GM08714 (cell line): ENCODE data around the gene PDZD7.
"Not testable (repeated sequence)": the region's sequence is repeated elsewhere in the genome, so short reads cannot be mapped to it uniquely, and the experiment has no call there.

Experiments used
- H3K4me3 ChIP-seq: fragments of 200-500 bp; sonication (Bioruptor generic); 2 replicates; pipeline ENCODE4 v1.5.1; 2014; ENCODE audit warnings: mild to moderate bottlenecking, low read length, inconsistent platforms
- ZNF274 ChIP-seq: IDR thresholded peaks from 2 replicates; pipeline ENCODE4 v1.6.1; 2012; ENCODE audit warnings: mild to moderate bottlenecking, low read depth, low read length

The PDZD7 gene

DNA sequence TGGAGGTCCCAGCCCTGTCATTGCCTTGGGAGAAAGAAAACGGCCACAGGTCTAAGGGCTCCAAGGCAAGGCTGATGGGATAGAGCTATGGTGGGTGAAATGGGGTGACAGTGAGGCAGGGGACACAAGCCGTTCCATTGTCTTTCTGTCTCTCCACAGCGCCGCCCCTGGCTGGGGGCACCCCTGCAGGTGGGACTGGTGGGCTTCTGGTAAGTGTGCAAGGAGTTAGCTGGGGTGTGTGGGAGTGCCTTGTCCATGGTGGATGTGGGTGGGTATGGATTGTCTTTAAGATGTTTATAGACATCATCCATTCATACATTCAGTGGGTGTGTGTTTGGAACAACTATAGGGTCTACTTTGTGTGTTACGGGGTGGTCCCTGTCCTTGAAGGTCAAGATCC, 7.6 kb upstream of the PDZD7 start:
- TF ChIP-seq ZNF274 = no peak
- H3K4me3 ChIP-seq = no peak overlapping the region

DNA sequence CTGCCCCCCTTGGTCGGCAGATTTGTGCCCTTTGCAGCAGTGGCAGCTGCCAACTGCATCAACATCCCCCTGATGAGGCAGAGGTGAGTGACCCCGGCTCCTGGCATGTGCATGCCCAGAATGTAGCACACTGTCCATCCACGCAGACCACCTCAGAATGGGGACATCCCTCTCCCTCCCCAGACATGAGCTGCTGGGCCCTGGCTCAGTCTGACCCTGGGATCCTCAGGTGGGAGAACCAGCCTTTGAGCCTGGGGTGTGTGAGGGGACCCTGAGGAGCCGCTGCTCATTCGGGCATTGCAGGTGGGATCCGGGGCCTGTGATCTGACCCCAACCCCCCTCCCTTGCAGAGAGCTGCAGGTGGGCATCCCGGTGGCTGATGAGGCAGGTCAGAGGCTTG, 5.8 kb upstream of the PDZD7 start:
- no peak overlapping the region for H3K4me3 ChIP-seq
- TF ChIP-seq ZNF274 = no peak

DNA sequence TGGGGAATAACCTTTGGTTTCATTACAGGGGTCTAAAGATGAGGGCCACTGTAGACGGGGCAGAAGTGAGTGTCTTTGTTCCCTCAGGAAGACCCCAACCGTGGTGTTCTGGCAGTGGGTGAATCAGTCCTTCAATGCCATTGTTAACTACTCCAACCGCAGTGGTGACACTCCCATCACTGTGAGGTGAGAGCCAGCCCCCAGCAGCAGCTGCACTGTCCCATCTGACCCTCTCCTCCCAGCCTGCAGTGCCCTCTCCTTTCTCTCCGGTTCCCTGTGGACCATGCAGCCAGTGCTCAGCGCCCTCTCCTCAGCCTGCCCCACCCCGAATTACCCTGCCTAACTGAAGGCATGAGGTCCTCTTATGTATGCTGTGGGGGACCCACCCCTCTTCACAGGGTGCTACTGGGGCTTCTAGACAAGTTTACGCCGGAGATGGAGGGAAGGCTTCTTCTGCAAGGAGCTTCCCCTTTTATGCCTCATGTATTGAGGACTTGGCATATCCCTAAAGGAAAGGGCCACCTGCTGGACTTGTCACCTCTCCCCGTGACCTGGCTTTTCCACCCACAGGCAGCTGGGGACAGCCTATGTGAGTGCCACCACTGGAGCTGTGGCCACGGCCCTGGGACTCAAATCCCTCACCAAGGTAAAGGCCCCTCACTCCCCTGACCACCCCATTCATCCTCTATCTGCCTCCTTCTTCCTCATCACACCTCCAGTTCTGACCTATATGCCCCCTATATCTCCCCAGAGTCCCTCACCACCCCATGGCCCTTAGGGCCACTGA, 5.2 kb upstream of the PDZD7 start:
- no peak overlapping the region for H3K4me3 ChIP-seq
- TF ChIP-seq ZNF274 = no peak

DNA sequence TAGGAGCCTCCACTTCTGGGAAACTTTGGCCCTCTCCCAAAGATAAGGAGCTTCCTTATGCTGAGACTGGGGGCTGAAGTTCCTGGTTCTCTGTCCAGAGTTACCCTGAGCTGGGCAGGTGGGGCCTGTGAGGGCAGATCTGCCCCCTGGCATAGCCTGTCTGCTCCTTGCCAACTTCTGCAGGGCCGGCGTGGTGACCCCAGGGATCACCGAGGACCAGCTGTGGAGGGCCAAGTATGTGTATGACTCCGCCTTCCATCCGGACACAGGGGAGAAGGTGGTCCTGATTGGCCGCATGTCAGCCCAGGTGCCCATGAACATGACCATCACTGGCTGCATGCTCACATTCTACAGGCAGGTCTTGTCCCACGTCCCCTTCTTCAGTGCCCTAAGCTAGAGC, 4.4 kb upstream of the PDZD7 start:
- TF ChIP-seq ZNF274 = no peak
- H3K4me3 ChIP-seq = no peak overlapping the region

DNA sequence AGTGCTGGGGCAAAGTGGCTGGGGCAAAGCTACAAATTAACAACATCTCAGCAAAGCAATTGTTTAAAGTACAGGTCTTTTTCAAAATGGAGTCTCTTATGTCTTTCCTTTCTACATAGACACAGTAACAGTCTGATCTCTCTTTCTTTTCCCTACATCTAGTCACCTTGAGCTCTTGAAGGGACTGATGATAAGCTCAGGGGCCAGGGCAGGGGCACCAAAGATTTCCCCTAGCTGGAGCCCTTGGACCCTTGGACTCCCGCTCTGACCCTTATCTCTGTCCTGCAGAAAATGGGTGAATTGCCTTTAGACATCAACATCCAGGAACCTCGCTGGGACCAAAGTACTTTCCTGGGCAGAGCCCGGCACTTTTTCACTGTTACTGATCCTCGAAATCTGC, 3.5 kb upstream of the PDZD7 start:
- not testable (repeated sequence) for H3K4me3 ChIP-seq

DNA sequence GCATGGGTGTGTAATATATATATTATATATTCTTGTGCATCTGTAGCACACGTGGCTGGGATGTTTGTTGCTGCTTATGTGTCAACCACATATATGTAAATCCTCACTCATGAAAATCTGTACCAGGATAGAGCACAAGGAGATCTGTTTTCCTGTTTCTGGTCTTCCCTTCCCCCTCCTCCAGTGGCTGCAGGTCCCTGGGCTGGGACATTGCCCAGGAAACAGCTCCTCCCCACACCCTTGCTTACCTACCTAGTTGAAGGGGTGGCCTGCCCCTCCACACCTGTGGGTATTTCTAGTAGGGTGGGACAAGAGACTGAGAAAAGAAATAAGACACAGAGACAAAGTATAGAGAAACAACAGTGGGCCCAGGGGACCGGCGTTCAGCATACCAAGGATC, 2.3 kb upstream of the PDZD7 start:
- no peak for TF ChIP-seq ZNF274
- H3K4me3 ChIP-seq = no peak overlapping the region

DNA sequence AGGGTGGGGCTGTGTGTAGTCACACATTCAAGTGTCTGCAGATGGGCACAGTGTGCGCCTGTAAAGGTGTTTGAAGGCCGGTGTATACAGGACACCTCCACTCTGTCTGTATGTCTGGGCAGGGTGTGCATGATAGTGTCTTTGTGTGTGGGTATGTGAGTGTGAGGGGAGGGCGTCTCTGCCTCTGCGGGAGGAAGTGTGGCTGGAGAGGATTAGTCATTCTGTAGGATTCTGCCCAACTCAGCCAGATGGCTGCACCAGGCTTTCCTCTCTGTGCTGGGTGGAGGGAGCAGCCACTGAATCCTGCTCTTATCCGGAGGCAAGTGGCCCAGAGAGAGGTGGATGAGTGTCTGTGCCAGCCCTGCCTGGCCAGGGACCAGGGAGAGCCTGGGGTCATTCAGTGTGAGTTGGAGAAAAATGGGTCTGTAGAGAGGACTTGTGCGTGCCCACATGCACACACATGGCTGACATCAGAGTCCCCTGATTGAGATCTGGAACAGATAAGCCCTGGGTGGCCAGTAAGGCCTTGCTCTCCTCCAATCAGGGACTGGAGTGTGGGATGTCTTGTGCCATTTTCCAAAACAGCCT, 1.8 kb upstream of the PDZD7 start:
- TF ChIP-seq ZNF274 = no peak
- H3K4me3 ChIP-seq = peak overlapping the region; percentile 51; the same call in 1 of the 2 replicates

DNA sequence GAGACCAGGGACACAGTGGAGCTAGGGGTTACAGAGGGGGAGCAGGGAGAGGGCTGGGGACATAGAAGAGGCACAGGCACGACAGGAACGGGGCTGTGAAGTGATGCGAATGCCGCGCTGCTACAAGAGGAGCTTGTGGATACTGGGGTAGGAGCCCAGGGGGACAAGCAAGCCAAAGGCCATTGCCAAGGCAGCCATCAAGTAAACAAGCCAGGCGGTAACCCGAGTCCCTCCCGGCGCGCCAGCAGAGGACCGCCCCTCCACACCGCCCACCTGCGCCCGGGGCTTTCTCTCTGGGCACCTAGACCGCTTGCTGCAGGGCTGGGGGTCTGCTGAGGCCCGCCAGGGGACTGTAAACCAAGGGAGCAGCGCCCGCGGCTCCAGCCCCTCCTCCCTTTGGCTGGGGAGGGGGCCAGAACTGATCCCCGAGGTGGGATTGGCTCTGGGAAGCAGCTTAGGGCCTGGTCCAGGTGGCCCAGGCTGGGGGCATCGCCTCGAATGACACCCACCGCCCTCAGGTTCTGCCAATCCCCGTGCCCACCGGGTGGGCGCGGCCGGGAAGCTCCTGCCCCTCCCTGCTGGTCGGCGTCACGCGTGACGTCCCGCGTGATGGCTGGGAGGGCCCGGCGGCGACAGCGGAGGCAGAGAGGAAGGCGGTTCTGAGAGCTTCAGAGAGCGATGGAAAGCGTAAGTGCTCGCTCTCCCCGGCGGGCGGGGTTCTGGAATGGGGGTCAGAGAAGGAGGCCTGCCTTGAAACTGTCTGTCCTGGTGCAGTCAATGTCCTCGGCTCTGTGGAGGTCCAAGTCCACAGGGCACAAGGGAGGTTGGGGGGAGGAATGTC, 1.1 kb upstream of the PDZD7 start:
- peak overlapping the region; percentile 51; the same call in 1 of the 2 replicates for H3K4me3 ChIP-seq
- TF ChIP-seq ZNF274 = no peak

DNA sequence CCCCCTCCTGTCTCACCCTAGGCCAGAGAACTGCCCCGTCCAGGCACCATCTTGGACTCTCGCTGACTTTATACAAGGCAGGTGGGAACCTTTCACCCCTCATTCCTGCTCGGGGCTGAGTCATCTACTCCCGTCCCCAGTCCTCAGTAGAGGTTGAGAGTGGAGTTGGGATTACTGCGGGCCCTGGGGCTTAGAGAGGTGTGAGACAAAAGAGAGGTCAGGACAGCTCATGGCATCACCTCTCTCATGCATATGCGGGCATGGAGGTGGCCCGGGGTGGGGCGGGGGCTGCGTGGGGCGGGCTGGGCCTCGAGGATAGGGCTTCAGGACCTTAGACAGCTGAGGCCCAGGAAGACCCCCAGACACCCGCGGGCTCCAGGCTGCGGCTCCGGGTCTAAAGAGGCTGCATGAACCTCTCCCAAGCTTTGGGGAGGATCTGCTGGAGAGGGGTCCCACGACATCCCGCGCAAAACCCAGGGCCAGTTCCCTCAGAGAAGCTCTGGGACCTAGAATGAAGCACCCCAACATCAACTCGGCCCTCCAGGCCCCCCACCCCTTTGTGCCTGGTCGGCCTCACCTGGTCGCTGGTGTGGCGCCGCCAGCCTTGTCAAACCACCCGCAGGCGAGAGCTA, 317 bp downstream of the PDZD7 start:
- no peak for TF ChIP-seq ZNF274
- H3K4me3 ChIP-seq = peak overlapping the region; percentile 51; the same call in 1 of the 2 replicates

DNA sequence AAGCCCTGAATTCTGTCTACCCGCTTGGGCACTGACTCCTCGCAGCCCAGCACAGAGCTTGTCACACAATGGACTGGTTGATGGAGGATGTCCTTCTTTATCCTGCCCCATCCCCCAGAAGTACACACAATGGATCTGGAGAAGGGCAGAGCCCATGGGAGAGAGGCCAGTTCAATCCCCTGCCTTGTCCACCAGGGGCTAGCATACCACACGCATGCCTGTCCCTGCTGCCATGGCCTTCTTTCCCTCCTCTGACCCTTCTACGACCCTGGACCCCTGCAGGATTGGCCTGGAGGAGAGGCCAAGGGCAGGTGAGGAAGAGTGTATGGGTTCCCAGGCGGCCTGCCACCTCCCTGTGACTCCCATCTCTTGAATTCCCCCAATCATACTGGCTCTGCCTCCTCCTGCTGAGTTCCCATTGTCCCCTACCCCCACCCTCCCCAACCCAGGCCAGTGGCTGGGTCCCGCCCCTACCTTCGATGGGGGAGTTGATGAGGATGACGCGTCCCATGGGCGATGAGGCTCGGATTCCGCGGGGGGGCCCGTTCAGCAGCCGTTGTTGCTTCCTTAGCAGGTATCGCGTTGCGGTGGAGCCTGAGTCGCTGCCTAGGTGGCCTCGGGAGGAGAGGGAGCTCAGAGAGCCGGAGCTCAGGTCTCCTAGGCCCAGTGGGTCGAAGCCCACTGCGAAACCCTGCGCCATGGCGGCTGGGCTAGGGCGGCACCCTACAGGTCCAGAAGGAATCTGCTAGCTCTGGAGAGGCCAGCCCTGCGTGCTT, 1.2 kb downstream of the PDZD7 start:
- no peak for TF ChIP-seq ZNF274
- H3K4me3 ChIP-seq = no peak overlapping the region

DNA sequence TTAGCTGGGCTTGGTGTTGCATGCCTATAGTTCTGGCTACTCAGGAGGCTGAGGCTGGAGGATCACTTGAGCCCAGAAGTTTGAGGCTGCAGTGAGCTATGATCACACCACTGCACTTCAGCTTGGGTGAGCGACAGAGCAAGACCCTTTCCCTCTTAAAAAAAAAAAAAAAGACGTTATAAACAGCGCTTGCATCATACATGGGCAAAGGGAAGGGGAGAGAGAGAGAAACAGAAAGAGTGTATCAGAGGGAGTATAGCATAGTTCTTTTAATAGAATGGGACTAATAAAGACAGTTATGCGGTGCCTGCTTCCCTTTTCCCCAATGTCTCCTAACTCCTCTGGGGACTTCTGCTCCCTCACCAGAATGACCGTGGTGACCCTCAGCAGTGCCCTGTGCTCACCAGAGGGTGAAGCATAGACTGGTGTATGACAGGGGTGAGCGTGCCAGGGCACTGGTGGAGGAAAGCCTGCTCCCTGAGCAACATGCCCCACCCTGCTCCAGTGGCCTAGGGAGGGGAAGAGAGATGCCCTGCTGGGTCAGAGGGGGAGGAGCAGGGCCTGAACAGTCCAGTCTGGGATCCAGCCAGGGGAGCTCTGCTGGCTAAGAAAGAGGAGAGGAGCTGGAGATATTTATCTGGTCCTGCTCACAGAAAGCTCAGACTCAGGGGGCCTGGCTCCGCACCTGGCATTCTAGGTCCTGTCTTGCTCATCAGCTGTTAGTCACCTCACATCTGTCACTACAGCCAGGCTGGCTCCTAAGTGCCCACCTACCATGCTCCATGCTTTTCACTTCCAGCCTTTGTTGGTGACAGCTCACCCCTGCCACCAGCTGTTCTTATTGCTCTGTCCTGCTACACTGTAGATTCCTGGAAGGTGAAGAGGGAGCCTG, 2.2 kb downstream of the PDZD7 start:
- no peak overlapping the region for H3K4me3 ChIP-seq
- no peak for TF ChIP-seq ZNF274

DNA sequence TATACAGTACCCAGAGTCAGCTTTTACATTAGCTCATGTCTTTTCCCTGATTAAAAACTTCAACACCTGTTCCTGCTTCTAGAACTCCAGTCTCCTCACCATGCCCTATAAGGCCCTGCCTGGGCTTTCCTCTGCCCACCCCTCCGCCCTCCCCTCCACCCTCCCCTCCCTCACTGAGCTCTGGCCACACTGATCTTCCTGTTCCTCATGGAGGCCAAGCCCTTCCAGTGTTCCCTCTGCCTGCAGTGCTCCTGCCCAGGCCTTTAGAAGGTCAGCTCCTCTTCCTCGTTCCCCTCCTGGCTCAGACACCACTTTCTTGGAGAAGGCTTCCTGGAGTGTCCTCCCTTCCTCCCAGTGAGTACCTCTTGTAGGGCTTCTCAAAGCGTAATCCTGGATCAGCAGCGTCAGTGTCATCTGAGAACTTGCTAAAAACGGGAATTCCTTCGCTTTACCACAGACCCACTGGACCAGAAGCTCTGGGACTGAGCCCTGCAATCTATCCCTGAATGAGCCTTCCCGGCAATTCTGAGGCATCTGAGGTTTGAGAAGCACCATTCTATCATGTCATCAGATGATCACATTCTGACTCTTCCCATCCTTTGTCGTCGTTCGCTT, 3.7 kb downstream of the PDZD7 start:
- no peak for TF ChIP-seq ZNF274
- no peak overlapping the region for H3K4me3 ChIP-seq
